ENCODE measurements around the gene PRKCA.

PRKCA gene

GRCh38 chr17:66373079-66373478 is 70.7 kb downstream of the PRKCA start:
- ATAC-seq, result no peak
- TF ChIP-seq ZFP30 (CRISPR knock-in tag; IDR thresholded peaks at IDR 0.05) (no peak), RARB (CRISPR knock-in tag; IDR thresholded peaks at IDR 0.05) (no peak), ZC3H10 (CRISPR knock-in tag; IDR thresholded peaks at IDR 0.05) (no peak), ARNTL (CRISPR knock-in tag; IDR thresholded peaks at IDR 0.05; ENCODE audit: borderline replicate concordance, low read depth) (no peak), CSRNP3 (CRISPR knock-in tag; IDR thresholded peaks at IDR 0.05) (no peak), TOX (CRISPR knock-in tag; IDR thresholded peaks at IDR 0.05; ENCODE audit: borderline replicate concordance) (no peak), ISL1 (CRISPR knock-in tag; IDR thresholded peaks at IDR 0.05) (no peak), ZNF70 (CRISPR knock-in tag; IDR thresholded peaks at IDR 0.05) (no peak), ZNF8 (CRISPR knock-in tag; IDR thresholded peaks at IDR 0.05) (no peak), PATZ1 (CRISPR knock-in tag; IDR thresholded peaks at IDR 0.05; ENCODE audit: borderline replicate concordance) (no peak), CREB5 (CRISPR knock-in tag; IDR thresholded peaks at IDR 0.05; ENCODE audit: low read depth) (no peak), ESRRG (CRISPR knock-in tag; IDR thresholded peaks at IDR 0.05) (no peak), CSDC2 (CRISPR knock-in tag; IDR thresholded peaks at IDR 0.05) (no peak)

- TF ChIP-seq BACH2 (CRISPR knock-in tag; IDR thresholded peaks at IDR 0.05; ENCODE audit: borderline replicate concordance), result no peak
- TF ChIP-seq PPARA (CRISPR knock-in tag; IDR thresholded peaks at IDR 0.05; ENCODE audit: borderline replicate concordance), result no peak
- TF ChIP-seq PATZ1 (CRISPR knock-in tag; IDR thresholded peaks at IDR 0.05; ENCODE audit: borderline replicate concordance), result no peak
- TF ChIP-seq ZNF70 (CRISPR knock-in tag; IDR thresholded peaks at IDR 0.05), result peak; percentile 64; the same call in 1 of the 2 replicates
- TF ChIP-seq SNAI2 (CRISPR knock-in tag; IDR thresholded peaks at IDR 0.05), result 0 out of 2 replicates have a peak, but pooled peaks have one; percentile 31
- no peak for TF ChIP-seq ZNF565 (CRISPR knock-in tag; conservative IDR thresholded peaks at IDR 0.05; ENCODE audit: low read depth)
- no peak for TF ChIP-seq CSDC2 (CRISPR knock-in tag; IDR thresholded peaks at IDR 0.05)
- no peak for TF ChIP-seq ARNTL (CRISPR knock-in tag; IDR thresholded peaks at IDR 0.05; ENCODE audit: borderline replicate concordance, low read depth)
- TF ChIP-seq CREB5 (CRISPR knock-in tag; IDR thresholded peaks at IDR 0.05; ENCODE audit: low read depth), result no peak
- no peak for TF ChIP-seq RARB (CRISPR knock-in tag; IDR thresholded peaks at IDR 0.05)
- no peak; the same call in 1 of the 2 replicates for TF ChIP-seq ESRRG (CRISPR knock-in tag; IDR thresholded peaks at IDR 0.05)
- TF ChIP-seq ZFP3 (CRISPR knock-in tag; IDR thresholded peaks at IDR 0.05), result peak; percentile 98
- TF ChIP-seq TOX (CRISPR knock-in tag; IDR thresholded peaks at IDR 0.05; ENCODE audit: borderline replicate concordance), result no peak
- TF ChIP-seq TCF4 (CRISPR knock-in tag; IDR thresholded peaks at IDR 0.05; ENCODE audit: borderline replicate concordance), result peak; percentile 64; the same call in 1 of the 2 replicates
- peak; percentile 24; the same call in 1 of the 2 replicates for TF ChIP-seq ISL1 (CRISPR knock-in tag; IDR thresholded peaks at IDR 0.05)
- TF ChIP-seq ZFP30 (CRISPR knock-in tag; IDR thresholded peaks at IDR 0.05), result peak; percentile 80
- TF ChIP-seq TSHZ2 (CRISPR knock-in tag; IDR thresholded peaks at IDR 0.05), result 0 out of 2 replicates have a peak, but pooled peaks have one; percentile 34
- TF ChIP-seq ZC3H10 (CRISPR knock-in tag; IDR thresholded peaks at IDR 0.05), result no peak
- TF ChIP-seq CSRNP3 (CRISPR knock-in tag; IDR thresholded peaks at IDR 0.05), result no peak
- ATAC-seq, result peak; percentile 56
Observed at GRCh38 chr17:66373944-66374817, 71.8 kb downstream of the PRKCA start.
